Gastroesophageal sphincter (tissue), 4 donors: Measurements from ENCODE around the gene CFAP68. TPM values are rescaled to one million over a fixed set of nuclear protein-coding genes. Genes with fewer than 3 reads are reported as not detected.
A peak's percentile ranks its signal among the peaks of the same experiment; 100 is the strongest.

Source experiments
- ATAC-seq: fragments of 150-250 bp; one replicate; pipeline ENCODE4 v1.9.1; 2016; ENCODE audit warnings: mild to moderate bottlenecking, moderate library complexity
- H3K27ac ChIP-seq, 4 donors: fragments of 200-600 bp; sonication (generic) in 3 of 4; 1 replicate in 3 of 4; 2 replicates in 1 of 4; pipeline ENCODE4 v1.5.1; 2016 to 2019
- H3K27me3 ChIP-seq: fragments of 200-600 bp; sonication (generic); one replicate; pipeline ENCODE4 v1.5.1; 2019
- H3K36me3 ChIP-seq, 2 donors: fragments of 200-600 bp; sonication (generic); one replicate each; pipeline ENCODE4 v1.5.1; 2019; ENCODE audit warnings: control low read depth in 1 of 2
- H3K4me1 ChIP-seq, 3 donors: fragments of 200-600 bp; sonication (generic); 1 replicate in 2 of 3; 2 replicates in 1 of 3; pipeline ENCODE4 v1.5.1; 2016 to 2019; ENCODE audit warnings: control low read depth in 2 of 3
- H3K4me3 ChIP-seq, 2 donors: fragments of 200-600 bp; sonication (generic); one replicate each; pipeline ENCODE4 v1.5.1; 2019; ENCODE audit warnings: mild to moderate bottlenecking in 1 of 2, moderate library complexity in 1 of 2
- H3K9me3 ChIP-seq, 3 donors: fragments of 200-600 bp; sonication (generic); one replicate each; pipeline ENCODE4 v1.5.1; 2017 to 2019; ENCODE audit warnings: control low read depth in 2 of 3
- CTCF ChIP-seq, 4 experiments: fragments of 200-600 bp in 2 of 4; fragments of 450-650 bp in 2 of 4; sonication (generic) in 1 of 4; IDR thresholded peaks; one replicate each; pipeline ENCODE4 v1.5.1; 2017 to 2019; ENCODE audit warnings: antibody characterized with exemption in 4 of 4, mild to moderate bottlenecking in 2 of 4, moderate library complexity in 2 of 4
- EP300 ChIP-seq: sonication (generic); formaldehyde crosslinking; IDR thresholded peaks from one replicate; pipeline ENCODE4 v1.6.1; 2017; ENCODE audit warnings: antibody characterized with exemption, mild to moderate bottlenecking
- POLR2A ChIP-seq, 2 donors: fragments of 450-650 bp; IDR thresholded peaks; one replicate each; pipeline ENCODE4 v1.6.1; 2017; ENCODE audit warnings: antibody characterized with exemption in 2 of 2, mild to moderate bottlenecking in 2 of 2, moderate library complexity in 1 of 2
- POLR2AphosphoS5 ChIP-seq: sonication (generic); formaldehyde crosslinking; IDR thresholded peaks from one replicate; pipeline ENCODE4 v1.6.1; 2017; ENCODE audit warnings: antibody characterized with exemption
- WGBS, 2 donors: methylation state at CpG; one replicate each; pipeline ENCODE4 v1.1.5; 2018; ENCODE audit warnings: low coverage in 1 of 2; 5-methylcytosine and 5-hydroxymethylcytosine counted together
- total RNA-seq, 4 donors: library from RNA; depleted of rRNA; stranded (reverse); fragments of >200 nt; gene quantifications; one replicate each; pipeline ENCODE4 v1.1.0, GENCODE V29; 2016

CFAP68 gene
- total RNA-seq, 4 donors from 2014 or later, result 11.7 to 19.3 (median 17.5) TPM

- no peak for ATAC-seq
Measured at GRCh38 chr11:111913031-111913861, 33.9 kb downstream of the CFAP68 start.

GRCh38 chr11:111913997-111914396, 34.7 kb downstream of the CFAP68 start:
- ATAC-seq, result peak; percentile 24
- Histone ChIP-seq H3K27ac (peak overlapping the region; percentile 98 to 100 (median 100)), H3K4me3 (peak overlapping the region; percentile 75 to 80), H3K36me3 (peaks cover 0 to 13% of the 10 kb centered on the region in 2 donors), H3K27me3 (no peaks in the 10 kb centered on the region), H3K4me1 (peaks cover 0 to 55% (median 0%) of the 10 kb centered on the region in 3 donors), H3K9me3 (no peaks in the 10 kb centered on the region)
- WGBS, 2 donors, result 0 to 8% methylated on average over 1 to 2 of the region's 4 CpGs
- peak; percentile 40 to 80 for TF ChIP-seq POLR2A (IDR thresholded peaks at IDR 0.05)
- TF ChIP-seq POLR2AphosphoS5, result peak; percentile 96
- no peak for TF ChIP-seq CTCF (IDR thresholded peaks at IDR 0.05)
- no peak for TF ChIP-seq EP300

More at GRCh38 chr11:111913031-111913861, 33.9 kb downstream of the CFAP68 start:
- H3K4me3 ChIP-seq, result peak overlapping the region; percentile 75 to 80
- H3K27me3 ChIP-seq, result no peaks in the 10 kb centered on the region
- TF ChIP-seq EP300 (no peak), POLR2AphosphoS5 (peak; percentile 42), CTCF (IDR thresholded peaks at IDR 0.05) (peak in 1 of 4 experiments; percentile 9), POLR2A (IDR thresholded peaks at IDR 0.05) (peak in 1 of 2 donors; percentile 37)
- peaks cover 0 to 62% (median 0%) of the 10 kb centered on the region in 3 donors for H3K4me1 ChIP-seq
- no peaks in the 10 kb centered on the region for H3K9me3 ChIP-seq
- 6 to 17% methylated on average over 4 to 9 of the region's 24 CpGs for WGBS, 2 donors
- peak overlapping the region; percentile 98 to 100 (median 100) for H3K27ac ChIP-seq
- peaks cover 0 to 21% of the 10 kb centered on the region in 2 donors for H3K36me3 ChIP-seq

GRCh38 chr11:111916768-111917167, 37.4 kb downstream of the CFAP68 start:
- Histone ChIP-seq H3K27ac (no peak overlapping the region), H3K9me3 (no peaks in the 10 kb centered on the region), H3K27me3 (no peaks in the 10 kb centered on the region), H3K36me3 (no peaks in the 10 kb centered on the region), H3K4me1 (peaks cover 0 to 40% (median under 1%) of the 10 kb centered on the region in 3 donors), H3K4me3 (no peak overlapping the region)
- TF ChIP-seq CTCF (IDR thresholded peaks at IDR 0.05) (no peak), POLR2A (IDR thresholded peaks at IDR 0.05) (no peak), POLR2AphosphoS5 (no peak), EP300 (no peak)
- no peak for ATAC-seq
- 88 to 100% methylated on average over 1 of the region's 1 CpG for WGBS, 2 donors

- ATAC-seq, result no peak
Measured at GRCh38 chr11:111917312-111917711, 38.0 kb downstream of the CFAP68 start.

More at GRCh38 chr11:111917312-111917711, 38.0 kb downstream of the CFAP68 start:
- Histone ChIP-seq H3K4me1 (peaks cover 0 to 45% (median 6%) of the 10 kb centered on the region in 3 donors), H3K27ac (no peak overlapping the region), H3K36me3 (no peaks in the 10 kb centered on the region), H3K9me3 (no peaks in the 10 kb centered on the region), H3K27me3 (no peaks in the 10 kb centered on the region), H3K4me3 (no peak overlapping the region)
- 93 to 97% methylated on average over 2 of the region's 2 CpGs for WGBS, 2 donors
- no peak for TF ChIP-seq CTCF (IDR thresholded peaks at IDR 0.05)
- no peak for TF ChIP-seq POLR2AphosphoS5
- TF ChIP-seq EP300, result no peak
- no peak for TF ChIP-seq POLR2A (IDR thresholded peaks at IDR 0.05)
